ENCODE measurements around the gene POTEG.
"Not testable (repeated sequence)": the region's sequence is repeated elsewhere in the genome, so short reads cannot be mapped to it uniquely, and the experiment has no call there.

- TF ChIP-seq, protein P1, sequence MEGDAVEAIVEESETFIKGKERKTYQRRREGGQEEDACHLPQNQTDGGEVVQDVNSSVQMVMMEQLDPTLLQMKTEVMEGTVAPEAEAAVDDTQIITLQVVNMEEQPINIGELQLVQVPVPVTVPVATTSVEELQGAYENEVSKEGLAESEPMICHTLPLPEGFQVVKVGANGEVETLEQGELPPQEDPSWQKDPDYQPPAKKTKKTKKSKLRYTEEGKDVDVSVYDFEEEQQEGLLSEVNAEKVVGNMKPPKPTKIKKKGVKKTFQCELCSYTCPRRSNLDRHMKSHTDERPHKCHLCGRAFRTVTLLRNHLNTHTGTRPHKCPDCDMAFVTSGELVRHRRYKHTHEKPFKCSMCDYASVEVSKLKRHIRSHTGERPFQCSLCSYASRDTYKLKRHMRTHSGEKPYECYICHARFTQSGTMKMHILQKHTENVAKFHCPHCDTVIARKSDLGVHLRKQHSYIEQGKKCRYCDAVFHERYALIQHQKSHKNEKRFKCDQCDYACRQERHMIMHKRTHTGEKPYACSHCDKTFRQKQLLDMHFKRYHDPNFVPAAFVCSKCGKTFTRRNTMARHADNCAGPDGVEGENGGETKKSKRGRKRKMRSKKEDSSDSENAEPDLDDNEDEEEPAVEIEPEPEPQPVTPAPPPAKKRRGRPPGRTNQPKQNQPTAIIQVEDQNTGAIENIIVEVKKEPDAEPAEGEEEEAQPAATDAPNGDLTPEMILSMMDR (IDR thresholded peaks at IDR 0.05), result not testable (repeated sequence)
- not testable (repeated sequence) for TF ChIP-seq POLR2A (IDR thresholded peaks at IDR 0.05)
These were observed 39.4 kb downstream of the POTEG start for GRCh38 chr14:19394727-19395126.
